Neuronal stem cell (in vitro differentiated cells): ENCODE measurements around the gene GPC1.
A peak's percentile ranks its signal among the peaks of the same experiment; 100 is the strongest.

Experiments used
- DNase-seq: peaks from one replicate; pipeline ENCODE4 v3.0.0-alpha.2; 2013; ENCODE audit warnings: low spot score
- H2AFZ ChIP-seq: one replicate; pipeline ENCODE4 v1.6.1; 2013; ENCODE audit warnings: mild to moderate bottlenecking, low read length, inconsistent platforms
- H2AK5ac ChIP-seq: 2 replicates; pipeline ENCODE4 v1.6.1; 2013; ENCODE audit warnings: low read depth, mild to moderate bottlenecking, inconsistent platforms, low read length, moderate library complexity, mixed read lengths
- H2BK120ac ChIP-seq: 2 replicates; pipeline ENCODE4 v1.6.1; 2013; ENCODE audit warnings: low read depth, mild to moderate bottlenecking, inconsistent platforms, low read length, moderate library complexity, mixed read lengths
- H2BK12ac ChIP-seq: one replicate; pipeline ENCODE4 v1.6.1; 2013; ENCODE audit warnings: low read length, inconsistent platforms
- H2BK15ac ChIP-seq: 2 replicates; pipeline ENCODE4 v1.6.1; 2013; ENCODE audit warnings: mild to moderate bottlenecking, low read length, inconsistent platforms, mixed read lengths
- H2BK5ac ChIP-seq: one replicate; pipeline ENCODE4 v1.6.1; 2013; ENCODE audit warnings: inconsistent platforms, mild to moderate bottlenecking, low read length, moderate library complexity
- H3K14ac ChIP-seq: one replicate; pipeline ENCODE4 v1.6.1; 2013; ENCODE audit warnings: low read length, inconsistent platforms
- H3K18ac ChIP-seq: 2 replicates; pipeline ENCODE4 v1.6.1; 2013; ENCODE audit warnings: low read length, inconsistent platforms
- H3K23ac ChIP-seq: 2 replicates; pipeline ENCODE4 v1.6.1; 2013; ENCODE audit warnings: low read depth, mild to moderate bottlenecking, mixed read lengths, low read length, inconsistent platforms; ENCODE audit not compliant: poor library complexity
- H3K27ac ChIP-seq: replicated peaks from 3 replicates; pipeline ENCODE4 v1.5.1; 2013; ENCODE audit warnings: low read length, inconsistent platforms
- H3K27me3 ChIP-seq, 3 experiments: 2 replicates each; pipeline ENCODE4 v1.6.1; 2013; ENCODE audit warnings: low read length in 3 of 3, mild to moderate bottlenecking in 2 of 3, inconsistent platforms in 1 of 3, low read depth in 1 of 3, mixed read lengths in 1 of 3, moderate library complexity in 1 of 3; ENCODE audit not compliant: control insufficient read depth in 3 of 3, insufficient read depth in 3 of 3
- H3K36me3 ChIP-seq, 2 donors: replicated peaks in 1 of 2; 2 replicates each; pipeline ENCODE4 v1.6.1; 2013; ENCODE audit warnings: low read length in 2 of 2; ENCODE audit not compliant: control insufficient read depth in 2 of 2, insufficient read depth in 2 of 2
- H3K4ac ChIP-seq: 2 replicates; pipeline ENCODE4 v1.6.1; 2013; ENCODE audit warnings: inconsistent platforms, mild to moderate bottlenecking, low read length, moderate library complexity
- H3K4me1 ChIP-seq, 2 donors: 1 replicate in 1 of 2; 2 replicates in 1 of 2; pipeline ENCODE4 v1.6.1; 2013; ENCODE audit warnings: low read length in 2 of 2, low read depth in 1 of 2; ENCODE audit not compliant: control insufficient read depth in 2 of 2, insufficient read depth in 1 of 2
- H3K4me2 ChIP-seq: one replicate; pipeline ENCODE4 v1.6.1; 2013; ENCODE audit warnings: mild to moderate bottlenecking, low read length, inconsistent platforms; ENCODE audit not compliant: insufficient read depth, poor library complexity, severe bottlenecking
- H3K4me3 ChIP-seq, 2 donors: 2 replicates each; pipeline ENCODE4 v1.5.1; 2013; ENCODE audit warnings: low read length in 2 of 2, mild to moderate bottlenecking in 2 of 2, inconsistent platforms in 1 of 2, moderate library complexity in 1 of 2
- H3K79me1 ChIP-seq: one replicate; pipeline ENCODE4 v1.6.1; 2013; ENCODE audit warnings: low read depth, mild to moderate bottlenecking, inconsistent platforms, low read length, moderate library complexity
- H3K9ac ChIP-seq: one replicate; pipeline ENCODE4 v1.6.1; 2013; ENCODE audit warnings: mild to moderate bottlenecking, low read depth, low read length, inconsistent platforms; ENCODE audit not compliant: poor library complexity
- H3K9me3 ChIP-seq, 2 donors: replicated peaks in 1 of 2; 2 replicates each; pipeline versions ENCODE3 to v1.6.1; 2013; ENCODE audit warnings: low read length in 2 of 2, mild to moderate bottlenecking in 2 of 2, inconsistent platforms in 1 of 2, low read depth in 1 of 2, mixed read lengths in 1 of 2, moderate library complexity in 1 of 2; ENCODE audit not compliant: control insufficient read depth in 2 of 2, insufficient read depth in 1 of 2
- H4K8ac ChIP-seq: one replicate; pipeline ENCODE4 v1.6.1; 2013; ENCODE audit warnings: low read depth, mild to moderate bottlenecking, inconsistent platforms, low read length, moderate library complexity
- H4K91ac ChIP-seq: one replicate; pipeline ENCODE4 v1.6.1; 2013; ENCODE audit warnings: low read length, low read depth, mild to moderate bottlenecking, inconsistent platforms; ENCODE audit not compliant: poor library complexity
- WGBS, 2 donors: extraction: QIAGEN DNeasy Blood & Tissue Kit; methylation state at CpG; one replicate each; pipeline ENCODE4 v1.1.7; 2013; ENCODE audit warnings: missing lambda C conversion rate in 2 of 2, mixed read lengths in 1 of 2; ENCODE audit not compliant: insufficient read length in 2 of 2, insufficient replicate concordance in 1 of 2; ENCODE audit errors: extremely low coverage in 2 of 2; 5-methylcytosine and 5-hydroxymethylcytosine counted together

Gene GPC1

GRCh38 chr2:240468303-240469238 lies 33.1 kb downstream of the GPC1 start:
- Histone ChIP-seq H3K27me3 (peaks cover 0 to 2% (median 0%) of the 10 kb centered on the region in 3 experiments), H2BK5ac (no peak overlapping the region), H2AK5ac (peak overlapping the region; percentile 27), H3K4me1 (peaks cover 7 to 11% of the 10 kb centered on the region in 2 donors), H4K91ac (no peak overlapping the region), H2BK12ac (no peak overlapping the region), H3K23ac (no peak overlapping the region), H2BK120ac (no peak overlapping the region), H3K36me3 (peaks cover 29 to 30% of the 10 kb centered on the region in 2 donors), H2BK15ac (no peak overlapping the region), H3K4ac (no peak overlapping the region), H3K4me2 (no peak overlapping the region), H3K4me3 (no peak overlapping the region), H2AFZ (no peak overlapping the region), H3K9ac (no peak overlapping the region), H3K14ac (no peak overlapping the region), H3K79me1 (peaks cover 10% of the 10 kb centered on the region), H3K27ac (peak overlapping the region; percentile 22), H4K8ac (no peak overlapping the region), H3K18ac (peak overlapping the region; percentile 62), H3K9me3 (peaks cover 6 to 7% of the 10 kb centered on the region in 2 donors)
- no CpG with 5 or more reads among the region's 20 CpGs for WGBS, 2 donors
- no peak for DNase-seq

- Histone ChIP-seq H3K36me3 (peaks cover 22 to 24% of the 10 kb centered on the region in 2 donors), H3K27ac (no peak overlapping the region), H3K79me1 (peaks cover 4% of the 10 kb centered on the region), H3K18ac (peak overlapping the region; percentile 62), H3K4me2 (no peak overlapping the region), H3K27me3 (no peaks in the 10 kb centered on the region), H3K14ac (peak overlapping the region; percentile 87), H2AK5ac (no peak overlapping the region), H3K4me1 (peaks cover 7 to 11% of the 10 kb centered on the region in 2 donors), H2BK15ac (no peak overlapping the region), H2BK5ac (no peak overlapping the region), H3K9me3 (peaks cover 3 to 10% of the 10 kb centered on the region in 2 donors), H2BK12ac (no peak overlapping the region), H4K91ac (no peak overlapping the region), H4K8ac (no peak overlapping the region), H2BK120ac (no peak overlapping the region), H3K23ac (peak overlapping the region; percentile 50), H3K4me3 (no peak overlapping the region), H2AFZ (no peak overlapping the region), H3K4ac (no peak overlapping the region), H3K9ac (peak overlapping the region; percentile 73)
- no peak for DNase-seq
- no CpG with 5 or more reads among the region's 10 CpGs for WGBS, 2 donors
These were observed 33.8 kb downstream of the GPC1 start for GRCh38 chr2:240469239-240469636.

GRCh38 chr2:240469740-240470139 lies 34.3 kb downstream of the GPC1 start:
- Histone ChIP-seq H3K36me3 (peaks cover 18 to 19% of the 10 kb centered on the region in 2 donors), H3K18ac (peak overlapping the region; percentile 62), H2BK120ac (no peak overlapping the region), H3K79me1 (peaks cover 4% of the 10 kb centered on the region), H2AK5ac (no peak overlapping the region), H3K4me1 (peaks cover 7 to 11% of the 10 kb centered on the region in 2 donors), H3K9ac (peak overlapping the region; percentile 73), H2BK5ac (no peak overlapping the region), H2AFZ (no peak overlapping the region), H3K14ac (peak overlapping the region; percentile 87), H3K4me3 (peak overlapping the region in 1 of 2 donors; percentile 21), H3K4ac (no peak overlapping the region), H3K23ac (peak overlapping the region; percentile 50), H3K27ac (no peak overlapping the region), H2BK15ac (no peak overlapping the region), H3K9me3 (peaks cover 3 to 15% of the 10 kb centered on the region in 2 donors), H4K91ac (no peak overlapping the region), H4K8ac (peak overlapping the region; percentile 45), H3K4me2 (no peak overlapping the region), H3K27me3 (no peaks in the 10 kb centered on the region), H2BK12ac (no peak overlapping the region)
- no peak for DNase-seq
- WGBS, 2 donors, result no CpG with 5 or more reads among the region's 6 CpGs

GRCh38 chr2:240472078-240472790 lies 36.8 kb downstream of the GPC1 start:
- H3K9ac ChIP-seq, result no peak overlapping the region
- no peak overlapping the region for H4K91ac ChIP-seq
- H2BK5ac ChIP-seq, result peak overlapping the region; percentile 35
- H3K18ac ChIP-seq, result no peak overlapping the region
- DNase-seq, result no peak
- H2BK12ac ChIP-seq, result no peak overlapping the region
- no peak overlapping the region for H2AFZ ChIP-seq
- peak overlapping the region; percentile 43 for H4K8ac ChIP-seq
- H3K4me2 ChIP-seq, result no peak overlapping the region
- H3K14ac ChIP-seq, result no peak overlapping the region
- H3K4me3 ChIP-seq, result no peak overlapping the region
- H2BK120ac ChIP-seq, result peak overlapping the region; percentile 61
- H3K23ac ChIP-seq, result peak overlapping the region; percentile 91
- H3K27ac ChIP-seq, result no peak overlapping the region
- peaks cover 4% of the 10 kb centered on the region for H3K79me1 ChIP-seq
- peaks cover 0 to 2% of the 10 kb centered on the region in 2 donors for H3K36me3 ChIP-seq
- no peaks in the 10 kb centered on the region for H3K27me3 ChIP-seq
- H3K9me3 ChIP-seq, result peaks cover 3 to 24% of the 10 kb centered on the region in 2 donors
- H2AK5ac ChIP-seq, result no peak overlapping the region
- peaks cover 5 to 7% of the 10 kb centered on the region in 2 donors for H3K4me1 ChIP-seq
- H3K4ac ChIP-seq, result no peak overlapping the region
- WGBS, 2 donors, result no CpG with 5 or more reads among the region's 11 CpGs
- no peak overlapping the region for H2BK15ac ChIP-seq
